Astrocyte of the spinal cord (primary cell): ENCODE measurements around the gene LENG9.

Source experiments
- DNase-seq: peaks from one replicate; pipeline ENCODE4 v3.0.0; 2011; ENCODE audit warnings: low read depth, low spot score
- H3K4me3 ChIP-seq: 2 replicates; pipeline ENCODE4 v1.5.1; 2011; ENCODE audit warnings: low read depth, mild to moderate bottlenecking, low read length, moderate library complexity
- CTCF ChIP-seq: IDR thresholded peaks from 2 replicates; pipeline ENCODE4 v1.5.1; 2012; ENCODE audit warnings: low read depth, mild to moderate bottlenecking, low read length, inconsistent platforms
- in situ Hi-C: cut with HindIII; loops from 2 replicates; pipeline ENCODE4 v1.10.0; 2017; ENCODE audit warnings: low sequenced_read_pairs

The LENG9 gene

GRCh38 chr19:54434873-54435214 lies 28.7 kb downstream of the LENG9 start:
- no peak for DNase-seq

GRCh38 chr19:54434112-54434872 lies 29.3 kb downstream of the LENG9 start:
- no peak overlapping the region for H3K4me3 ChIP-seq
- TF ChIP-seq CTCF: no peak
- in situ Hi-C loops: no loop called here
- DNase-seq: no peak

More at GRCh38 chr19:54434873-54435214, 28.7 kb downstream of the LENG9 start:
- no peak overlapping the region for H3K4me3 ChIP-seq
- no peak for TF ChIP-seq CTCF
- in situ Hi-C loops: no loop called here

GRCh38 chr19:54433697-54434096 lies 29.9 kb downstream of the LENG9 start:
- no peak for TF ChIP-seq CTCF
- no peak overlapping the region for H3K4me3 ChIP-seq
- no peak for DNase-seq
- in situ Hi-C loops: no loop called here

GRCh38 chr19:54432144-54432738 lies 31.3 kb downstream of the LENG9 start:
- H3K4me3 ChIP-seq: no peak overlapping the region
- TF ChIP-seq CTCF: no peak
- DNase-seq: no peak
- in situ Hi-C loops: no loop called here

- DNase-seq: peak; percentile 34
- no peak overlapping the region for H3K4me3 ChIP-seq
- in situ Hi-C loops: no loop called here
- no peak for TF ChIP-seq CTCF
These were observed 32.2 kb downstream of the LENG9 start for GRCh38 chr19:54431255-54431838.

GRCh38 chr19:54430306-54431254 lies 33.0 kb downstream of the LENG9 start:
- DNase-seq: no peak
- in situ Hi-C loops: no loop called here
- H3K4me3 ChIP-seq: no peak overlapping the region
- TF ChIP-seq CTCF: peak; percentile 20
